Measurements from ENCODE around the gene OR51F2.

- TF ChIP-seq ZBTB11 (tag by site-specific recombination; conservative IDR thresholded peaks at IDR 0.05; ENCODE audit: low read depth) (no peak), ZNF660 (tag by site-specific recombination; IDR thresholded peaks at IDR 0.05) (no peak), PRDM4 (tag by site-specific recombination; IDR thresholded peaks at IDR 0.05) (no peak), KLF1 (tag by site-specific recombination; IDR thresholded peaks at IDR 0.05) (no peak)
Observed at GRCh38 chr11:4797206-4797605, 23.9 kb upstream of the OR51F2 start.
